ENCODE results near the gene GJB3. TPM values are rescaled to one million over a fixed set of nuclear protein-coding genes. Genes with fewer than 3 reads are reported as not detected.
"Not testable (repeated sequence)": the region's sequence is repeated elsewhere in the genome, so short reads cannot be mapped to it uniquely, and the experiment has no call there.

GJB3 gene
- total RNA-seq, 6 experiments from 2014 or later, result 0.12 to 1.3 (median 0.23) TPM

GRCh38 chr1:34800214-34800613, 19.2 kb downstream of the GJB3 start:
- DNase-seq (no peak), ATAC-seq (peak in 1 of 4 donors; percentile 24)
- no peaks in the 10 kb centered on the region for H3K36me3 ChIP-seq
- TF ChIP-seq CTCF (IDR thresholded peaks at IDR 0.05), result no peak
- no peak for TF ChIP-seq POLR2A (IDR thresholded peaks at IDR 0.05)
- H3K9me3 ChIP-seq, result no peaks in the 10 kb centered on the region
- H3K4me1 ChIP-seq, result no peaks in the 10 kb centered on the region
- no peak overlapping the region for H3K4me3 ChIP-seq
- no peak overlapping the region for H3K27ac ChIP-seq
- no peaks in the 10 kb centered on the region for H3K27me3 ChIP-seq
- intact Hi-C loops (cut with DNase I), result no loop called here
- 64% methylated on average over 1 of the region's 6 CpGs for WGBS (ENCODE audit: insufficient coverage, low coverage, low lambda C conversion rate, missing lambda C conversion rate)

DNA sequence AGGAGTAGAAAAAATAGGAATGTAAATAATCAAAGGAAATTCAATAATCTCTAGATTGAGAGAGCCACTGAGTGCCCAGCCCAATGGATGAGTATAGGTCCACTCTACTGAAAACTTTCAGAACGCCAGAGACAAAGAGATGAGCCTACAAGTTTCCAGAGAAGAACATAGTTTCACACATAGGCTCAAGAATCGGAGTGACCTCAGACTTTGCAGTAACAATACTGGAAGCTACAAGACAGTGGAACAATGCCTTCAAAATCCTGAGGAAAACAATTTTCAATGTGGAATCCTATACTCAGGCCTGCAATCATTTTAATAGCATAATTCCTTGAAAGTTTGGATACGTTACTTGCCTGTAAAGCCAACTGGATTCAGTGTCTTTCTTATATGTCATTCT, 22.8 kb downstream of the GJB3 start:
- intact Hi-C loops (cut with DNase I), result no loop called here
- no peaks in the 10 kb centered on the region for H3K4me1 ChIP-seq
- WGBS (ENCODE audit: insufficient coverage, low coverage, low lambda C conversion rate, missing lambda C conversion rate), result 100% methylated on average over 3 of the region's 3 CpGs
- H3K27ac ChIP-seq, result no peak overlapping the region
- ATAC-seq (no peak), DNase-seq (no peak)
- no peaks in the 10 kb centered on the region for H3K27me3 ChIP-seq
- TF ChIP-seq POLR2A (IDR thresholded peaks at IDR 0.05) (no peak), CTCF (IDR thresholded peaks at IDR 0.05) (no peak)
- H3K4me3 ChIP-seq, result no peak overlapping the region
- H3K36me3 ChIP-seq, result no peaks in the 10 kb centered on the region
- no peaks in the 10 kb centered on the region for H3K9me3 ChIP-seq

GRCh38 chr1:34806396-34806795, 25.4 kb downstream of the GJB3 start:
- Histone ChIP-seq H3K36me3 (no peaks in the 10 kb centered on the region), H3K4me1 (no peaks in the 10 kb centered on the region), H3K9me3 (no peaks in the 10 kb centered on the region), H3K27me3 (no peaks in the 10 kb centered on the region), H3K4me3 (no peak overlapping the region), H3K27ac (no peak overlapping the region)
- ATAC-seq (no peak), DNase-seq (no peak)
- intact Hi-C loops (cut with DNase I), result no loop called here
- 74% methylated on average over 3 of the region's 3 CpGs for WGBS (ENCODE audit: insufficient coverage, low coverage, low lambda C conversion rate, missing lambda C conversion rate)
- TF ChIP-seq POLR2A (IDR thresholded peaks at IDR 0.05) (no peak), CTCF (IDR thresholded peaks at IDR 0.05) (no peak)

- intact Hi-C loops (cut with DNase I), result no loop called here
- DNase-seq (no peak), ATAC-seq (no peak)
- Histone ChIP-seq H3K27me3 (no peaks in the 10 kb centered on the region), H3K9me3 (no peaks in the 10 kb centered on the region), H3K4me3 (no peak overlapping the region), H3K4me1 (no peaks in the 10 kb centered on the region), H3K36me3 (no peaks in the 10 kb centered on the region), H3K27ac (no peak overlapping the region)
- TF ChIP-seq POLR2A (IDR thresholded peaks at IDR 0.05), result no peak
- TF ChIP-seq CTCF (IDR thresholded peaks at IDR 0.05), result no peak
- 66% methylated on average over 3 of the region's 9 CpGs for WGBS (ENCODE audit: insufficient coverage, low coverage, low lambda C conversion rate, missing lambda C conversion rate)
Observed at GRCh38 chr1:34808051-34808810, 27.2 kb downstream of the GJB3 start.

DNA sequence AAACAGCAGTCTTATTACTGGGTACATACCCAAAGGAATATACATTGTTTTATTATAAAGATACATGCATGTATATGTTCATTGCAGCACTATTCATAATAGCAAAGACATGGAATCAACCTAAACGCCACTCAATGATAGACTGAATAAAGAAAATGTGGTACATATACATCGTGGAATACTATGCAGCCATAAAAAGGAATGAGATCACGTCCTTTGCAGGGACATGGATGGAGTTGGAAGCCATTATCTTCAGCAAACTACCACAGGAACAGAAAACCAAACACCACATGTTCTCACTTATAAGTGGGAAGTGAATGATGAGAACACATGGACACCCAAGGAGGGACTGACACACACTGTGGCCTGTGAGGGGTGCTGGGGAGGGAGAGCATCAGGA, 29.8 kb downstream of the GJB3 start:
- intact Hi-C loops (cut with DNase I); DNase-seq; H3K27ac ChIP-seq; H3K36me3 ChIP-seq; H3K9me3 ChIP-seq; H3K4me1 ChIP-seq; ATAC-seq; H3K27me3 ChIP-seq; H3K4me3 ChIP-seq: not testable (repeated sequence)
- WGBS (ENCODE audit: insufficient coverage, low coverage, low lambda C conversion rate, missing lambda C conversion rate), result 100% methylated on average over 3 of the region's 3 CpGs

Data from right lobe of liver (tissue), 6 donors.